ENCODE data around the gene SHROOM2. TPM values are rescaled to one million over a fixed set of nuclear protein-coding genes. Genes with fewer than 3 reads are reported as not detected.

SHROOM2 gene
- total RNA-seq, 1 donor: not detected

DNA sequence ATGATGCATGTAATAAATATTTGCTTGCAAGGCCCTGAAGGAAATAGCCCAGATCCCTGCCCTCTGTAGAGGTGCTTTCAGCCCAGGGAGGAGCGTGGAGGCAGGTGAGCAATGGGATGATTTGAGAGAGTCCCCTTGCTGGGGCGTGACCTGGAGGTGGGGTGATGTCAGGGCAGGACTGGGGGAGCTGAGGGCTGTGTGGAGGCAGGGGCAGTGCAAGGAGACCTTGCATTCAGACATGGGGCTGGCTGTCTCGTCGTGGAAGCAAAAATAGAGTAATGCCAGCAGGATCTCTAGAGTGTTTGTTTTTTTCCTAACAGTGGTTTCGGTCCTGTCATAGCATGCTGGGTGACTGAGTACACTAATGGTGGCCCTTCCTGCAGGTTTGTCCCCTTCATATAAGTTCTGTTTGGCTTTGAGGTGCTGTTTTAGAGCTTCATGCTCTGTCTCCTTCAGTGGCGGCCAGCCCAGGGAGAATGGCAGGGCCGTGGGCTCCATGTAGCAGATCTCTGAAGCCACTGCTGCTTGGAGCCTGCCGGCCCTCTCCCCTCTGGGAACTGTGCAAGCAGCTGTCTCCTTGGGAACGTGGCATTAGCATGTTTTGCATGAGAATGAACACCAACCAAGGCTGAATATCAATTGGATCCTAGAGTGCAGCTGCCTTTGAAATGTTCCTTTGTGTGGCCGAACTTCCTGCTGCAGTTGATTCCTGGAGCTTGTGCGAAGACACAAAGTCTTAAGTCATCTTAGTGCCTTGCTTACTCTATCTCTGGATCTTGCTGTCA lies 141.7 kb downstream of the SHROOM2 start:
- H3K4me3 ChIP-seq (ENCODE audit: low read depth, low read length): no peak overlapping the region
- DNase-seq (ENCODE audit: low read depth): no peak
- TF ChIP-seq CTCF (IDR thresholded peaks at IDR 0.05; ENCODE audit: insufficient read depth, low read length): no peak

DNA sequence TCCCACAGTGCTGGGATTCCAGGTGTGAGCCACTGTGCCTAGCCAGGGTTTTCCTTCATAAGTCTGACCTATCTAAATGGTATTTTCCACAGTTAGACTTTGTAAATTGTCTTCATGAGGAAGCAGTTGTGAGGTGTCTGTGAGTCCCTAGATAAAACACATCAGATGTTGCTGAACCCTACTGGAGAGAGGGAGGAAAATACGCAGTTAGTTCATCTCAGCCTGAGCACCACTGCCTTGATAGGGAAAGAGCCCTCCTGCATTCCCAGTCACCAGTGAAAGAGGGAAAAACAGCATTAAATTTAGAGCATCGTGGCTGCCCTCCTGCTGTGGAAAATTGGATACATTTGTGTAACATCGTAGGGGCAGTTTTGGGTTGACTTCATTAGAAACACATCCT lies 149.2 kb downstream of the SHROOM2 start:
- no peak for TF ChIP-seq CTCF (IDR thresholded peaks at IDR 0.05; ENCODE audit: insufficient read depth, low read length)
- H3K4me3 ChIP-seq (ENCODE audit: low read depth, low read length): no peak overlapping the region
- DNase-seq (ENCODE audit: low read depth): no peak

DNA sequence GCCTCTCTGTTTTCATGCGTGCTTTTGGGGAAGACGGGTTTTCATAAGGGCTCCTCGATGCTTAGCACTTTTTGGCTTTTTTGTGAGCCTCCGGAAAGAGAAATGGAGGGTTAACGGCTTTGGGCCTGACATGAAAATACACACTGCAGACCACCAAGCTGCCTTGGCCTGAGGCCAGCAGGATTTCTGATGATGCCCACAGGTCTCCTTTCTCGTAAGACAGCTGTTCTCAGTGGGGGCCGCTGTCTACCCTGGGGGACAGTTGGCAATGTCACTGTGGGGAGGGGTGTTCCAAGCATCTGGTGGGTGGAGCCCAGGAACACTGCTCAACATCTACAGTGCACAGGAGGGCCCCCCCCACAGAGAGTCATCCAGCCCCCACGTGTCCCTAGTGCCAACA lies 151.5 kb downstream of the SHROOM2 start:
- H3K4me3 ChIP-seq (ENCODE audit: low read depth, low read length): no peak overlapping the region
- no peak for TF ChIP-seq CTCF (IDR thresholded peaks at IDR 0.05; ENCODE audit: insufficient read depth, low read length)
- no peak for DNase-seq (ENCODE audit: low read depth)

GRCh38 chrX:9938516-9938915 lies 152.3 kb downstream of the SHROOM2 start:
- TF ChIP-seq CTCF (IDR thresholded peaks at IDR 0.05; ENCODE audit: insufficient read depth, low read length): no peak
- no peak overlapping the region for H3K4me3 ChIP-seq (ENCODE audit: low read depth, low read length)
- DNase-seq (ENCODE audit: low read depth): no peak

DNA sequence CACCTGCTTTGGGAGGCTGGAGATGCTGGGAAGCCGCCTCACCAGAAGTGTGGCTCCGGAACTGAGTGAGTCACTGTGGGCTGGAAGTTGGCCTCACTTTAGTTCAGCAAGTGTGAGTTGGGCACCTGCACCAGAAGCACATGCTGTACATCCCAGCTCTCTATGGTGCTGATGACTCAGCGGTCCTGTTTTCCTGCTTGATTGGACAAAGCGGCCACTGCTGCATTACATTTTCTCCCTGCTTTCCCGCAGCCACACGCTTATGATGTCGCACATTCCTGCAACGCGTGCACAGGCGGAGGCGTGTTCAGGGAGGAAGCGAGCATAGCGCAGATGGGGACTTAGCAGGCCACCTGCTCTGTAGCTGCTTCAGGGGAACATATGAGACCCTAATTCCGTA lies 154.2 kb downstream of the SHROOM2 start:
- DNase-seq (ENCODE audit: low read depth): no peak
- H3K4me3 ChIP-seq (ENCODE audit: low read depth, low read length): no peak overlapping the region
- no peak for TF ChIP-seq CTCF (IDR thresholded peaks at IDR 0.05; ENCODE audit: insufficient read depth, low read length)

DNA sequence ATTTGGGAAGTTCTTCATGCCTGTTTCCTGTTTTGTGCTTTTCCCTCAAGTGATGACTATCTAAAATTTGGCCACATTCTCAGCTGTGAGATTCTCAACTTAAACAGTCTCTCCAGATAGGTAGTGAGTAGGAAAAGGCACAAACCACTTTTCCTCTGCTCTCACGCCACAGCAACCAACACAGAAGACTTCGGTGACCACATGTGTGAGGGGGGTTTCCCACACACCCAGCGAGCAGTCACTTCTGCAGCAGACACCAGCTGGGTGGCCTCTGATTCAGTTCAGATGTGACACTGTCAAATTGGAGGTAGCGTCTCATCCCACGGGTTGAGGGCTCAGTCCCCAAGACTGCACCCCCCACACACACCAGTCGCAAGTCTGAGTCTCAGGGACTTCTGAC lies 155.9 kb downstream of the SHROOM2 start:
- H3K4me3 ChIP-seq (ENCODE audit: low read depth, low read length): no peak overlapping the region
- TF ChIP-seq CTCF (IDR thresholded peaks at IDR 0.05; ENCODE audit: insufficient read depth, low read length): no peak
- DNase-seq (ENCODE audit: low read depth): no peak

DNA sequence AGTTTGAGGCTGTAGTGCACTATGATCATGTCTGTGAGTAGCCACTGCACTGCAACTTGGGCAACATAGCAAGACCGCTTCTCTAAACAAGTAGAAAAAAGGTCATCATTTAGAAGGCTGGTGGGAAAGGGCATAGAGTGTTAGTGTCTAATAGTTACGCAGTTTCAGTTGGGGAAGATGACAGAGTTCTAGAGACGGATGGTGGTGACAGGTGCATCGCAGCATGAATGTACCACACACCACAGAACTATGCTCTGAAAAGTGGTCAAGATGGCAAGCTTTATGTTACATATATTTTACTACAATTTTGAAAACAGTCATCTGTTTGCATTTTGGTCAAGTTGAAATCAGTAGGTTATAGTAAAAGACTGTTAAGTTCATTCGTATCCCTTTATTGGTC lies 157.2 kb downstream of the SHROOM2 start:
- TF ChIP-seq CTCF (IDR thresholded peaks at IDR 0.05; ENCODE audit: insufficient read depth, low read length): no peak
- H3K4me3 ChIP-seq (ENCODE audit: low read depth, low read length): no peak overlapping the region
- DNase-seq (ENCODE audit: low read depth): no peak

All from fibroblast of the aortic adventitia (primary cell).